K562 (cell line): Measurements from ENCODE around the gene ME3. TPM values are rescaled to one million over a fixed set of nuclear protein-coding genes. Genes with fewer than 3 reads are reported as not detected.
A peak's percentile ranks its signal among the peaks of the same experiment; 100 is the strongest.

Source experiments
- ATAC-seq: fragments of 200-7000 bp; cut with Tn5 transposase; 3 replicates; pipeline ENCODE4 v1.9.1; 2020; ENCODE audit warnings: moderate library complexity
- BruUV-seq: library from RNA; stranded (reverse); fragments of 400-500 nt; replicated peaks from 2 replicates; lab custom pipeline; 2021; lab: Mats Ljungman, UMichigan
- CTCF ChIA-PET: fragments of 300-600 bp; formaldehyde crosslinking; extraction: SDS; loops from one replicate; lab custom pipeline; 2021; ENCODE audit warnings: low intra/inter-chr PET ratio; lab: Yijun Ruan, JAX
- POLR2A ChIA-PET: fragments of 300-600, 350-650 bp; sonication (Branson Sonifier 250); formaldehyde crosslinking; extraction: SDS; loops from one replicate; lab custom pipeline; 2021; ENCODE audit warnings: antibody characterized with exemption, inconsistent platforms; lab: Yijun Ruan, JAX
- DNase-seq, 4 experiments: peaks; one replicate each; pipeline versions ENCODE4 v3.0.0 to v3.0.0-alpha.2; 2011 to 2018; ENCODE audit warnings: low spot score in 3 of 4, mixed read lengths in 3 of 4; ENCODE audit errors: extremely low read depth in 1 of 4
- FAIRE-seq: peaks from 2 replicates; lab custom pipeline; 2011; peaks lifted over from hg19 to GRCh38; lab: Jason Lieb, UNC
- H2AFZ ChIP-seq: 2 replicates; pipeline ENCODE4 v1.6.0; 2011; ENCODE audit warnings: low read depth, low read length, control low read depth, inconsistent platforms
- H3K27ac ChIP-seq: fragments of 200-600 bp; 3 replicates; pipeline ENCODE4 v1.8.0; 2011; ENCODE audit warnings: low read depth, mild to moderate bottlenecking, control low read depth, inconsistent platforms, low read length, moderate library complexity, mixed read lengths; ENCODE audit errors: extremely low read depth
- H3K27me3 ChIP-seq, 2 experiments: fragments of 300-600 bp in 1 of 2; 2 replicates in 1 of 2; 3 replicates in 1 of 2; pipeline versions ENCODE4 v1.6.0 to v1.8.0; 2011; ENCODE audit warnings: inconsistent platforms in 2 of 2, low read length in 2 of 2, mild to moderate bottlenecking in 1 of 2, mixed read lengths in 1 of 2, moderate library complexity in 1 of 2; ENCODE audit not compliant: control insufficient read depth in 2 of 2, insufficient read depth in 2 of 2
- H3K36me3 ChIP-seq: fragments of 300-600 bp; 3 replicates; pipeline ENCODE4 v1.8.0; 2011; ENCODE audit warnings: mild to moderate bottlenecking, low read length, inconsistent platforms; ENCODE audit not compliant: control insufficient read depth, insufficient read depth
- H3K4me1 ChIP-seq, 2 experiments: fragments of 200-600 bp in 1 of 2; replicated peaks in 1 of 2; 2 replicates in 1 of 2; 3 replicates in 1 of 2; pipeline versions ENCODE4 v1.5.1 to v1.8.0; 2011; ENCODE audit warnings: inconsistent platforms in 2 of 2, low read length in 2 of 2, mild to moderate bottlenecking in 1 of 2, mixed read lengths in 1 of 2, moderate library complexity in 1 of 2; ENCODE audit not compliant: control insufficient read depth in 2 of 2, insufficient read depth in 2 of 2
- H3K4me2 ChIP-seq: 2 replicates; pipeline ENCODE4 v1.6.1; 2011; ENCODE audit warnings: low read length, control low read depth, inconsistent platforms, mixed read lengths; ENCODE audit not compliant: insufficient read depth
- H3K4me3 ChIP-seq: fragments of 200-600 bp; sonication (generic), shearing (Covaris generic); 2 replicates; pipeline ENCODE4 v1.5.1; 2016; ENCODE audit warnings: control low read depth, inconsistent platforms
- H3K79me2 ChIP-seq: fragments of 200-600 bp; 3 replicates; pipeline ENCODE4 v1.8.0; 2011; ENCODE audit warnings: low read length, inconsistent platforms; ENCODE audit not compliant: control insufficient read depth, insufficient read depth
- H3K9ac ChIP-seq, 2 experiments: 2 replicates each; pipeline versions ENCODE4 v1.6.0 to v1.6.1; 2011; ENCODE audit warnings: low read depth in 2 of 2, low read length in 2 of 2, control low read depth in 1 of 2, inconsistent platforms in 1 of 2, mild to moderate bottlenecking in 1 of 2, mixed read lengths in 1 of 2; ENCODE audit not compliant: insufficient read depth in 1 of 2
- H3K9me1 ChIP-seq: one replicate; pipeline ENCODE4 v1.6.0; 2011; ENCODE audit warnings: inconsistent platforms, mild to moderate bottlenecking, low read length, moderate library complexity; ENCODE audit not compliant: control insufficient read depth, insufficient read depth
- H3K9me3 ChIP-seq: replicated peaks from 2 replicates; pipeline ENCODE4 v1.5.1; 2011; ENCODE audit warnings: low read depth, low read length, inconsistent platforms; ENCODE audit not compliant: control insufficient read depth, insufficient read depth
- H4K20me1 ChIP-seq: replicated peaks from 2 replicates; pipeline ENCODE4 v1.6.1; 2011; ENCODE audit warnings: low read length, inconsistent platforms, mixed read lengths; ENCODE audit not compliant: control insufficient read depth, insufficient read depth
- EWSR1 ChIP-seq: fragments of 450-650 bp; IDR thresholded peaks from 2 replicates; pipeline ENCODE4 v1.6.1; 2018; ENCODE audit warnings: borderline replicate concordance, mild to moderate bottlenecking, low read depth, moderate library complexity; ENCODE audit not compliant: partially characterized antibody
- ZBTB5 ChIP-seq: fragments of 450-650 bp; IDR thresholded peaks from 2 replicates; pipeline ENCODE4 v1.6.1; 2017; ENCODE audit warnings: antibody characterized with exemption
- ZNF24 ChIP-seq: fragments of 450-650 bp; IDR thresholded peaks from 2 replicates; pipeline ENCODE4 v1.6.1; 2016
- WGBS: fragments of 100-300 bp; shearing (Covaris generic); methylation state at CpG from one replicate; pipeline ENCODE4 v1.1.6; 2016; ENCODE audit warnings: low coverage, mixed read lengths; ENCODE audit not compliant: insufficient coverage; ENCODE audit errors: missing lambda C conversion rate; 5-methylcytosine and 5-hydroxymethylcytosine counted together
- in situ Hi-C: fragments of 300-500 bp; cut with MboI; formaldehyde crosslinking; loops from 4 replicates; pipeline ENCODE4 v1.15.0; 2018; ENCODE audit warnings: inconsistent platforms, mixed read lengths
- intact Hi-C: fragments of 100-400 bp; cut with micrococcal nuclease; formaldehyde crosslinking; loops from 2 replicates; pipeline ENCODE4 v1.14.2; 2022
- polyA plus RNA-seq, 8 experiments: library from polyadenylated mRNA; depleted of rRNA in 4 of 8; stranded (reverse) in 5 of 8; unstranded in 3 of 8; fragments of >200 nt; fragmentation: Nextera tagmentation in 2 of 8; fragmentation: Illumina TruSeq in 1 of 8; extraction: Ambion mirVana in 2 of 8; extraction: Trizol in 1 of 8; gene quantifications; 2 replicates each; pipeline versions ENCODE4 v1.2.1 to v1.2.3, GENCODE V29; 2011 to 2014; ENCODE audit warnings: inconsistent platforms in 1 of 8, missing spikeins in 1 of 8
- total RNA-seq, 7 experiments: library from RNA; depleted of rRNA in 6 of 7; stranded (reverse); fragments of >200 nt in 6 of 7; fragmentation: Illumina TruSeq in 2 of 7; extraction: Trizol in 2 of 7; gene quantifications; 2 replicates each; pipeline versions ENCODE4 v1.2.1 to v1.2.3, GENCODE V29; 2011 to 2021; ENCODE audit warnings: low replicate concordance in 1 of 7
- TF ChIP-seq, protein P1 (sequence below): fragments of 250-450 bp; sonication (Bioruptor Pico); IDR thresholded peaks from 2 replicates; pipeline ENCODE4 v1.9.0; 2021; ENCODE audit warnings: mild to moderate bottlenecking

ME3 gene
- total and polyA plus RNA-seq, 9 of the 15 experiments (the other 6 are each of a cell fraction or from before 2014, with no cell fraction given): not detected

DNA sequence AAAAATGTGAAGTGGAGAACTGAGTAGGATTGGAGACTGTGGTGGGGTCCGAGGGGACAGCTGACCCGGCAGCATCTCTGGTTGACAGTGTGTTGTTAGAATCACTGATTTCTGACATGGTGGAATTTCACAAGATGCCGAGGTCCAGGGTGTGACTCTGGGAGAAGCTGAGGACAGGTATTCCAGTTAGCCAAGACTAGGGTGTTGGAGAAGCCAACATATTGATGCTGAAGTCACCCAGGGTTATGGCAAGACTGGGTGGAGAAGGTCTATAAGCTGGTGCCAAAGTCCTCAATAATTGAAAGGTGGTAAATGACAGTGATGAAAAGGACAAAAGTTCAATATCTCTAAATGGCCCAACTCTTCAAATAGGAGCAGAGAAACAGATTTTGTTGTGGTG is 86.1 kb downstream of the ME3 start:
- Histone ChIP-seq H4K20me1 (0 out of 2 replicates have a peak, but pooled peaks cover 3% of the 10 kb centered on the region), H3K27ac (no peak overlapping the region), H3K27me3 (peaks cover 0 to 5% of the 10 kb centered on the region in 2 experiments; a peak in 1 of 5 replicates), H3K9me1 (no peaks in the 10 kb centered on the region), H3K79me2 (no peaks in the 10 kb centered on the region), H3K9ac (no peak overlapping the region), H3K4me1 (peaks cover 0 to 2% of the 10 kb centered on the region in 2 experiments; a peak in 2 of 5 replicates)
- FAIRE-seq: no peak
- POLR2A ChIA-PET: no interaction called here
- no peak for DNase-seq
- CTCF ChIA-PET: no interaction called here
- 3% methylated on average over 3 of the region's 3 CpGs for WGBS
- intact Hi-C loops: no loop called here
- ATAC-seq: no peak
- BruUV-seq: no TSS peak
- no peak for TF ChIP-seq EWSR1
- TF ChIP-seq, protein P1, sequence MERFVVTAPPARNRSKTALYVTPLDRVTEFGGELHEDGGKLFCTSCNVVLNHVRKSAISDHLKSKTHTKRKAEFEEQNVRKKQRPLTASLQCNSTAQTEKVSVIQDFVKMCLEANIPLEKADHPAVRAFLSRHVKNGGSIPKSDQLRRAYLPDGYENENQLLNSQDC: no peak
- TF ChIP-seq, all 486 proteins: peak for 0
- H3K36me3 ChIP-seq: no peaks in the 10 kb centered on the region
- in situ Hi-C loops: no loop called here
- no peak overlapping the region for H3K4me2 ChIP-seq
- H2AFZ ChIP-seq: no peak overlapping the region
- no peak overlapping the region for H3K4me3 ChIP-seq
- no peaks in the 10 kb centered on the region for H3K9me3 ChIP-seq

DNA sequence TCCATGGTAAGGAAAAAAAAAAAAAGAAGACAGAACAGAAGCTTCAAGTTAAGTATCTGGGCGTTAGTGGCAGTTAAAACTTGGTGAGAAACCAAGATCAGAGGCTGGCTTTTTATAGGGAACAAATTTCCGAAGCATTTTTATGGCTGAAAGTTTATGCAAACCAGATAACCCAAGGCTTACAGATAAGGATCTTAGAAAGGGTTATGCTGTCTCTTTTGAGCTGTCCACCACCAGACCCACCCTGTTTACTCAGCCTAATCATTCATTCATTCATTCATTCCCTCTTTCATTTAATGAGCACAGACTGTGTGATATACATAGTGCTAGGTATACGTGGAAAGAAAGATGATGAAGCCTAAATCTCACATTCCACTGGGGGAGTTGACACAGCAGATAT is 89.5 kb downstream of the ME3 start:
- FAIRE-seq: no peak
- POLR2A ChIA-PET: no interaction called here

More for the DNA sequence above, 89.5 kb downstream of the ME3 start:
- no peak overlapping the region for H3K27ac ChIP-seq
- no peak overlapping the region for H2AFZ ChIP-seq
- H3K4me3 ChIP-seq: no peak overlapping the region
- no peak overlapping the region for H3K4me2 ChIP-seq
- no TSS peak for BruUV-seq
- H3K36me3 ChIP-seq: no peaks in the 10 kb centered on the region
- H3K9me3 ChIP-seq: no peaks in the 10 kb centered on the region
- ATAC-seq: no peak
- H3K9ac ChIP-seq: no peak overlapping the region
- no peaks in the 10 kb centered on the region for H3K9me1 ChIP-seq
- H3K79me2 ChIP-seq: no peaks in the 10 kb centered on the region
- in situ Hi-C loops: no loop called here
- H3K4me1 ChIP-seq: no peaks in the 10 kb centered on the region
- H3K27me3 ChIP-seq: peaks cover 0 to 5% of the 10 kb centered on the region in 2 experiments; a peak in 1 of 5 replicates
- TF ChIP-seq ZNF24 (peak; percentile 76; the same call in 1 of the 2 replicates), ZBTB5 (no peak)
- TF ChIP-seq, all 486 proteins: peak for 1
- no peak for DNase-seq
- intact Hi-C loops: no loop called here
- WGBS: 0% methylated on average over 3 of the region's 3 CpGs
- CTCF ChIA-PET: interaction anchor here (0.6 kb wide), 1 partner anchor 25 kb away, joined by 4 read pairs; no protein-coding TSS in a partner anchor
- H4K20me1 ChIP-seq: no peaks in the 10 kb centered on the region
